HCT116 (cell line): Measurements from ENCODE around the gene TNFRSF12A. TPM values are rescaled to one million over a fixed set of nuclear protein-coding genes. Genes with fewer than 3 reads are reported as not detected.

Experiments used
- ATAC-seq: fragments of 200-7000 bp; cut with Tn5 transposase; 2 replicates; pipeline ENCODE4 v1.9.1; 2020; ENCODE audit warnings: mild to moderate bottlenecking, moderate library complexity
- BruUV-seq: library from RNA; stranded (reverse); fragments of 400-500 nt; replicated peaks from 2 replicates; lab custom pipeline; 2021; lab: Mats Ljungman, UMichigan
- CTCF ChIA-PET: fragments of 300-600 bp; sonication (Branson Sonifier 250); formaldehyde crosslinking; loops from one replicate; lab custom pipeline; 2021; ENCODE audit warnings: antibody characterized with exemption; lab: Charles Lee
- POLR2A ChIA-PET: fragments of 300-600, 350-600 bp; sonication (Branson Sonifier 250); formaldehyde crosslinking; loops from one replicate; lab custom pipeline; 2021; ENCODE audit warnings: antibody characterized with exemption; lab: Charles Lee
- RAD21 ChIA-PET, 2 experiments: fragments of 300-600 bp; sonication (Branson Sonifier 250); formaldehyde crosslinking; loops; one replicate each; lab custom pipeline; 2023; ENCODE audit warnings: low total read pairs in 2 of 2; ENCODE audit not compliant: uncharacterized antibody in 2 of 2, unreplicated experiment in 2 of 2, low non-redundant PET in 1 of 2; lab: Charles Lee
- DNase-seq: peaks from one replicate; pipeline ENCODE4 v3.0.0-alpha.2; 2010; ENCODE audit warnings: low read depth, low spot score
- H2AFZ ChIP-seq: fragments of 200-600 bp; shearing (Covaris generic), sonication (generic); 2 replicates; pipeline ENCODE4 v1.6.1; 2017; ENCODE audit warnings: low read depth, mixed run types, mixed read lengths, antibody characterized with exemption, low read length; ENCODE audit not compliant: poor library complexity, severe bottlenecking
- H3K27ac ChIP-seq: 2 replicates; pipeline ENCODE4 v1.5.1; 2012; ENCODE audit warnings: low read depth, low read length
- H3K27me3 ChIP-seq: fragments of 200-600 bp; sonication (generic); 2 replicates; pipeline ENCODE4 v1.6.1; 2016; ENCODE audit warnings: mixed run types, low read length, mixed read lengths; ENCODE audit not compliant: insufficient read depth
- H3K36me3 ChIP-seq, 2 experiments: fragments of 200-500 bp in 1 of 2; fragments of 200-600 bp in 1 of 2; sonication (Bioruptor generic) in 1 of 2; sonication (generic) in 1 of 2; 2 replicates each; pipeline versions ENCODE4 v1.5.1 to v1.6.1; 2014 to 2016; ENCODE audit warnings: low read length in 2 of 2, inconsistent platforms in 1 of 2, mixed read lengths in 1 of 2, mixed run types in 1 of 2; ENCODE audit not compliant: insufficient read depth in 2 of 2, control insufficient read depth in 1 of 2
- H3K4me1 ChIP-seq, 2 experiments: fragments of 200-600 bp in 1 of 2; sonication (generic) in 1 of 2; 2 replicates each; pipeline versions ENCODE4 v1.5.1 to v1.6.1; 2012 to 2017; ENCODE audit warnings: low read length in 2 of 2, inconsistent platforms in 1 of 2, mild to moderate bottlenecking in 1 of 2, mixed read lengths in 1 of 2, mixed run types in 1 of 2, moderate library complexity in 1 of 2; ENCODE audit not compliant: insufficient read depth in 2 of 2, control insufficient read depth in 1 of 2
- H3K4me2 ChIP-seq: fragments of 200-600 bp; sonication (generic); 2 replicates; pipeline ENCODE4 v1.6.1; 2017; ENCODE audit warnings: mixed run types, low read length, mixed read lengths
- H3K4me3 ChIP-seq, 2 experiments: fragments of 200-600 bp in 1 of 2; sonication (generic) in 1 of 2; replicated peaks in 1 of 2; 2 replicates each; pipeline ENCODE4 v1.5.1; 2011 to 2016; ENCODE audit warnings: low read length in 2 of 2, control low read depth in 1 of 2, low read depth in 1 of 2, mild to moderate bottlenecking in 1 of 2, mixed read lengths in 1 of 2, mixed run types in 1 of 2
- H3K79me2 ChIP-seq: fragments of 200-600 bp; sonication (generic); 2 replicates; pipeline ENCODE4 v1.6.1; 2017; ENCODE audit warnings: mild to moderate bottlenecking, mixed run types, low read length, moderate library complexity, mixed read lengths; ENCODE audit not compliant: insufficient read depth
- H3K9ac ChIP-seq: fragments of 200-600 bp; sonication (generic); 2 replicates; pipeline ENCODE4 v1.6.1; 2016; ENCODE audit warnings: low read length, mixed read lengths
- H3K9me2 ChIP-seq: fragments of 200-600 bp; sonication (generic), shearing (Covaris generic); 2 replicates; pipeline ENCODE4 v1.6.1; 2017; ENCODE audit warnings: mixed run types, mild to moderate bottlenecking, moderate library complexity; ENCODE audit not compliant: insufficient read depth
- H3K9me3 ChIP-seq, 2 experiments: fragments of 200-500 bp in 1 of 2; fragments of 200-600 bp in 1 of 2; sonication (Bioruptor generic) in 1 of 2; sonication (generic) in 1 of 2; 2 replicates each; pipeline ENCODE4 v1.6.1; 2014 to 2017; ENCODE audit warnings: low read length in 2 of 2, mixed read lengths in 2 of 2, inconsistent platforms in 1 of 2, low read depth in 1 of 2, mild to moderate bottlenecking in 1 of 2, mixed run types in 1 of 2, moderate library complexity in 1 of 2; ENCODE audit not compliant: control insufficient read depth in 1 of 2, insufficient read depth in 1 of 2
- H4K20me1 ChIP-seq: fragments of 200-600 bp; sonication (generic), shearing (Covaris generic); 2 replicates; pipeline ENCODE4 v1.6.1; 2017; ENCODE audit warnings: mixed run types, mild to moderate bottlenecking, moderate library complexity; ENCODE audit not compliant: insufficient read depth
- CBX3 ChIP-seq: IDR thresholded peaks from 2 replicates; pipeline ENCODE4 v1.6.1; 2012; ENCODE audit warnings: low read depth
- EGR1 ChIP-seq: IDR thresholded peaks from 2 replicates; pipeline ENCODE4 v1.6.1; 2012; ENCODE audit warnings: low read depth
- ELF1 ChIP-seq: IDR thresholded peaks from 2 replicates; pipeline ENCODE4 v1.6.1; 2012; ENCODE audit warnings: low read depth, borderline replicate concordance
- EZH2 ChIP-seq: fragments of 200-600 bp; sonication (generic); IDR thresholded peaks from 2 replicates; pipeline ENCODE4 v1.6.1; 2017; ENCODE audit warnings: antibody characterized with exemption, mixed run types
- EZH2phosphoT487 ChIP-seq: fragments of 200-600 bp; IDR thresholded peaks from 2 replicates; pipeline ENCODE4 v1.6.1; 2018; ENCODE audit warnings: antibody characterized with exemption, borderline replicate concordance
- FOSL1 ChIP-seq: IDR thresholded peaks from 2 replicates; pipeline ENCODE4 v1.6.1; 2012; ENCODE audit warnings: low read depth
- JUND ChIP-seq: IDR thresholded peaks from 2 replicates; pipeline ENCODE4 v1.6.1; 2012
- MAX ChIP-seq: IDR thresholded peaks from 2 replicates; pipeline ENCODE4 v1.6.1; 2012
- POLR2A ChIP-seq: IDR thresholded peaks from 2 replicates; pipeline ENCODE4 v1.7.0; 2011; ENCODE audit warnings: borderline replicate concordance; ENCODE audit not compliant: insufficient read depth, insufficient read length; ENCODE audit errors: extremely low read depth
- RAD21 ChIP-seq: IDR thresholded peaks from 2 replicates; pipeline ENCODE4 v1.6.1; 2012; ENCODE audit warnings: low read depth, mild to moderate bottlenecking
- REST ChIP-seq: IDR thresholded peaks from 2 replicates; pipeline ENCODE4 v1.6.1; 2012; ENCODE audit warnings: low read depth
- SIN3A ChIP-seq: IDR thresholded peaks from 2 replicates; pipeline ENCODE4 v1.6.1; 2012; ENCODE audit warnings: low read depth
- TCF7L2 ChIP-seq: IDR thresholded peaks from 2 replicates; pipeline ENCODE4 v1.7.0; 2011; ENCODE audit warnings: borderline replicate concordance, inconsistent platforms; ENCODE audit not compliant: insufficient read depth, insufficient read length; ENCODE audit errors: extremely low read depth
- YY1 ChIP-seq: IDR thresholded peaks from 2 replicates; pipeline ENCODE4 v1.6.1; 2011; ENCODE audit warnings: low read length, low read depth, moderate library complexity, mild to moderate bottlenecking; ENCODE audit not compliant: insufficient replicate concordance; ENCODE audit errors: extremely low read depth
- ZFX ChIP-seq: fragments of 450-650 bp; IDR thresholded peaks from 2 replicates; pipeline ENCODE4 v1.6.1; 2017
- ZNF274 ChIP-seq: fragments of 200-500 bp; sonication (Bioruptor generic); IDR thresholded peaks from 2 replicates; pipeline ENCODE4 v1.6.1; 2014; ENCODE audit warnings: mild to moderate bottlenecking, low read depth, low read length, inconsistent platforms
- intact Hi-C: fragments of 100-400 bp; cut with micrococcal nuclease; formaldehyde crosslinking; loops from 2 replicates; pipeline ENCODE4 v1.10.0; 2022
- total RNA-seq: library from RNA; stranded (reverse); gene quantifications from one replicate; pipeline ENCODE4 v1.2.1, GENCODE V29; 2021; ENCODE audit not compliant: unreplicated experiment
- TF ChIP-seq, protein P1 (sequence below): IDR thresholded peaks from 2 replicates; pipeline ENCODE4 v1.6.1; 2011; ENCODE audit warnings: mild to moderate bottlenecking, low read length, moderate library complexity; ENCODE audit not compliant: insufficient replicate concordance; ENCODE audit errors: extremely low read depth
- TF ChIP-seq, protein P2 (sequence below): IDR thresholded peaks from 2 replicates; pipeline ENCODE4 v1.6.1; 2012

Gene TNFRSF12A
- total RNA-seq, 1 experiment from 2014 or later = 188 TPM

GRCh38 chr16:2987286-2987685 lies 32.9 kb upstream of the TNFRSF12A start:
- Histone ChIP-seq H3K4me1 (peaks cover 20 to 41% of the 10 kb centered on the region in 2 experiments), H3K27ac (no peak overlapping the region), H3K9ac (no peak overlapping the region), H3K27me3 (no peaks in the 10 kb centered on the region), H3K4me3 (no peak overlapping the region), H3K4me2 (no peak overlapping the region), H3K36me3 (no peaks in the 10 kb centered on the region)
- BruUV-seq = no TSS peak
- ChIA-PET CTCF (no interaction called here), POLR2A (no interaction called here), RAD21 (no interaction called here)
- DNase-seq = no peak
- TF ChIP-seq TCF7L2 (no peak), CBX3 (no peak), POLR2A (no peak), MAX (no peak), RAD21 (no peak), EZH2 (no peak), ZFX (no peak), SIN3A (no peak), EZH2phosphoT487 (no peak), YY1 (no peak), EGR1 (no peak), ELF1 (no peak), REST (no peak), JUND (no peak), FOSL1 (no peak), ZNF274 (no peak)
- TF ChIP-seq, protein P1, sequence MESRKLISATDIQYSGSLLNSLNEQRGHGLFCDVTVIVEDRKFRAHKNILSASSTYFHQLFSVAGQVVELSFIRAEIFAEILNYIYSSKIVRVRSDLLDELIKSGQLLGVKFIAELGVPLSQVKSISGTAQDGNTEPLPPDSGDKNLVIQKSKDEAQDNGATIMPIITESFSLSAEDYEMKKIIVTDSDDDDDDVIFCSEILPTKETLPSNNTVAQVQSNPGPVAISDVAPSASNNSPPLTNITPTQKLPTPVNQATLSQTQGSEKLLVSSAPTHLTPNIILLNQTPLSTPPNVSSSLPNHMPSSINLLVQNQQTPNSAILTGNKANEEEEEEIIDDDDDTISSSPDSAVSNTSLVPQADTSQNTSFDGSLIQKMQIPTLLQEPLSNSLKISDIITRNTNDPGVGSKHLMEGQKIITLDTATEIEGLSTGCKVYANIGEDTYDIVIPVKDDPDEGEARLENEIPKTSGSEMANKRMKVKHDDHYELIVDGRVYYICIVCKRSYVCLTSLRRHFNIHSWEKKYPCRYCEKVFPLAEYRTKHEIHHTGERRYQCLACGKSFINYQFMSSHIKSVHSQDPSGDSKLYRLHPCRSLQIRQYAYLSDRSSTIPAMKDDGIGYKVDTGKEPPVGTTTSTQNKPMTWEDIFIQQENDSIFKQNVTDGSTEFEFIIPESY = no peak
- TF ChIP-seq, protein P2, sequence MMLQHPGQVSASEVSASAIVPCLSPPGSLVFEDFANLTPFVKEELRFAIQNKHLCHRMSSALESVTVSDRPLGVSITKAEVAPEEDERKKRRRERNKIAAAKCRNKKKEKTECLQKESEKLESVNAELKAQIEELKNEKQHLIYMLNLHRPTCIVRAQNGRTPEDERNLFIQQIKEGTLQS = no peak
- TF ChIP-seq, all 23 proteins: peak for 0
- no peaks in the 10 kb centered on the region for H3K79me2 ChIP-seq
- no peaks in the 10 kb centered on the region for H3K9me2 ChIP-seq
- no peaks in the 10 kb centered on the region for H3K9me3 ChIP-seq
- no peak for ATAC-seq
- no peak overlapping the region for H2AFZ ChIP-seq
- intact Hi-C loops = no loop called here
- H4K20me1 ChIP-seq = no peaks in the 10 kb centered on the region
